ENCODE data around the gene RAB5IF. TPM values are rescaled to one million over a fixed set of nuclear protein-coding genes. Genes with fewer than 3 reads are reported as not detected.

Gene RAB5IF
- total and polyA plus RNA-seq, 9 of the 15 experiments (the other 6 are each of a cell fraction or from before 2014, with no cell fraction given), result 26.5 to 198 (median 134) TPM

GRCh38 chr20:36605399-36606157 is at the start of gene RAB5IF (continued):
- TF ChIP-seq ATF3 (IDR thresholded peaks at IDR 0.05) (peak; percentile 100), ATF3 (CRISPR knock-in tag; conservative IDR thresholded peaks at IDR 0.05) (0 out of 2 replicates have a peak, but pooled peaks have one; percentile 24), THRA (IDR thresholded peaks at IDR 0.05) (no peak), HBP1 (CRISPR knock-in tag; IDR thresholded peaks at IDR 0.05) (no peak), TFAM (CRISPR knock-in tag; conservative IDR thresholded peaks at IDR 0.05) (no peak), ETV6 (IDR thresholded peaks at IDR 0.05; ENCODE audit: borderline replicate concordance in 1 of 2, low read depth in 2 of 2, low read length in 1 of 2) (no peak), ETV6 (CRISPR knock-in tag; IDR thresholded peaks at IDR 0.05; ENCODE audit: borderline replicate concordance) (no peak), NCOA2 (IDR thresholded peaks at IDR 0.05; ENCODE audit: partially characterized antibody in 2 of 2) (no peak), KLF6 (CRISPR knock-in tag; IDR thresholded peaks at IDR 0.05; ENCODE audit: borderline replicate concordance) (no peak), ADNP (tag; IDR thresholded peaks at IDR 0.05) (no peak), RUNX1 (IDR thresholded peaks at IDR 0.05; ENCODE audit: low read depth) (no peak), L3MBTL2 (IDR thresholded peaks at IDR 0.05) (peak; percentile 89), ZNF121 (CRISPR knock-in tag; conservative IDR thresholded peaks at IDR 0.05) (no peak), SMC3 (conservative IDR thresholded peaks at IDR 0.05; ENCODE audit: insufficient read depth, low read depth, low read length) (peak; percentile 68), RBM17 (IDR thresholded peaks at IDR 0.05; ENCODE audit: borderline replicate concordance, low read depth, low read length) (no peak), TAF1 (IDR thresholded peaks at IDR 0.05; ENCODE audit: control insufficient read depth, extremely low read depth, insufficient read depth, low read length, severe bottlenecking) (peak; percentile 51), GTF3C2 (IDR thresholded peaks at IDR 0.05; ENCODE audit: borderline replicate concordance, extremely low read depth, insufficient read length) (no peak), YBX1 (IDR thresholded peaks at IDR 0.05) (no peak)

Data from K562 (cell line).